Karpas-422 (cell line): ENCODE measurements around the gene ALDH1B1. TPM values are rescaled to one million over a fixed set of nuclear protein-coding genes. Genes with fewer than 3 reads are reported as not detected.

Experiments
- DNase-seq: peaks from one replicate; pipeline ENCODE4 v3.0.0-alpha.2; 2015
- H2AFZ ChIP-seq: fragments of 200-600 bp; sonication (generic); 2 replicates; pipeline ENCODE4 v1.6.1; 2014; ENCODE audit warnings: antibody characterized with exemption, low read length, mixed read lengths
- H3K27ac ChIP-seq: fragments of 200-600 bp; sonication (generic); 2 replicates; pipeline ENCODE4 v1.5.1; 2014; ENCODE audit warnings: mild to moderate bottlenecking, low read length, moderate library complexity
- H3K27me3 ChIP-seq: fragments of 200-600 bp; sonication (generic); 2 replicates; pipeline ENCODE4 v1.6.1; 2014; ENCODE audit warnings: low read length, mixed read lengths
- H3K36me3 ChIP-seq: fragments of 200-600 bp; sonication (generic); 2 replicates; pipeline ENCODE4 v1.6.1; 2014; ENCODE audit warnings: low read length, mixed read lengths; ENCODE audit not compliant: insufficient read depth
- H3K4me1 ChIP-seq: fragments of 200-600 bp; sonication (generic); 2 replicates; pipeline ENCODE4 v1.6.1; 2014; ENCODE audit warnings: mild to moderate bottlenecking, low read length, mixed read lengths
- H3K4me2 ChIP-seq: fragments of 200-600 bp; sonication (generic); 2 replicates; pipeline ENCODE4 v1.6.1; 2014; ENCODE audit warnings: low read length, low read depth, mild to moderate bottlenecking; ENCODE audit not compliant: poor library complexity, severe bottlenecking
- H3K4me3 ChIP-seq: fragments of 200-600 bp; sonication (generic); 2 replicates; pipeline ENCODE4 v1.5.1; 2014; ENCODE audit warnings: mild to moderate bottlenecking, antibody characterized with exemption, low read length, mixed read lengths
- H3K79me2 ChIP-seq: fragments of 200-600 bp; sonication (generic); 2 replicates; pipeline ENCODE4 v1.6.1; 2014; ENCODE audit warnings: mild to moderate bottlenecking, low read length, mixed read lengths
- H3K9ac ChIP-seq: fragments of 200-600 bp; sonication (generic); 2 replicates; pipeline ENCODE4 v1.6.0; 2014; ENCODE audit warnings: low read length
- H3K9me2 ChIP-seq: fragments of 200-600 bp; sonication (generic), shearing (Covaris generic); replicated peaks from 2 replicates; pipeline ENCODE4 v1.6.0; 2014; ENCODE audit warnings: mild to moderate bottlenecking, low read length, moderate library complexity; ENCODE audit not compliant: insufficient read depth
- H3K9me3 ChIP-seq: fragments of 300-700, 200-600 bp; sonication (generic); 2 replicates; pipeline ENCODE4 v1.6.1; 2014; ENCODE audit warnings: low read length, mixed read lengths
- H4K20me1 ChIP-seq: fragments of 200-600 bp; sonication (generic); 2 replicates; pipeline ENCODE4 v1.6.1; 2014; ENCODE audit warnings: mild to moderate bottlenecking, antibody characterized with exemption, low read length, low read depth; ENCODE audit not compliant: insufficient read depth
- total RNA-seq: library from RNA; depleted of rRNA; stranded (reverse); fragments of >200 nt; shearing (Covaris generic); gene quantifications from 2 replicates; pipeline ENCODE4 v1.2.3, GENCODE V29; 2014; ENCODE audit warnings: low replicate concordance

Gene ALDH1B1
- total RNA-seq, 1 experiment from 2014 or later = 10.3 TPM

DNA sequence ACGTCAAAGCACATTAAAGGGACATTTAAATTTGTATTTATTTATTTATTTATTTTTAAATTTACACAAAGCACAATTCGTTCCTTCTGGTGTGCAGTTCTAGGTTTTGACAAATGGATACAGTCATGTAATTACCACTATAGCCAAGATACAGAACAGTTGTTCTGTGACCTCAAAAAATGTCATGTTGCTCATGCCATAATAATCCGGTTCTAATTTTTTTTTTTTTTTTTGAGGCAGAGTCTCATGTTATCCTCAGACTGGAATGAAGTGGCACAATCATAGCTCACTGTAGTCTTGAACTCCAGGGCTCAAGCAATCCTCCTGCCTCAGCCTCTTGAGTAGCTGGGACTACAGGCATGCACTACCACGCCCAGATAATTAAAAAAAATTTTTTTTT, 24.0 kb downstream of the ALDH1B1 start:
- Histone ChIP-seq H3K4me2 (no peak overlapping the region), H3K9me3 (no peaks in the 10 kb centered on the region), H3K79me2 (no peaks in the 10 kb centered on the region), H4K20me1 (no peaks in the 10 kb centered on the region), H3K9me2 (no peaks in the 10 kb centered on the region), H3K4me1 (peaks cover 9% of the 10 kb centered on the region), H3K36me3 (no peaks in the 10 kb centered on the region), H3K27me3 (no peaks in the 10 kb centered on the region), H2AFZ (no peak overlapping the region), H3K27ac (no peak overlapping the region), H3K9ac (no peak overlapping the region), H3K4me3 (no peak overlapping the region)
- DNase-seq = no peak

DNA sequence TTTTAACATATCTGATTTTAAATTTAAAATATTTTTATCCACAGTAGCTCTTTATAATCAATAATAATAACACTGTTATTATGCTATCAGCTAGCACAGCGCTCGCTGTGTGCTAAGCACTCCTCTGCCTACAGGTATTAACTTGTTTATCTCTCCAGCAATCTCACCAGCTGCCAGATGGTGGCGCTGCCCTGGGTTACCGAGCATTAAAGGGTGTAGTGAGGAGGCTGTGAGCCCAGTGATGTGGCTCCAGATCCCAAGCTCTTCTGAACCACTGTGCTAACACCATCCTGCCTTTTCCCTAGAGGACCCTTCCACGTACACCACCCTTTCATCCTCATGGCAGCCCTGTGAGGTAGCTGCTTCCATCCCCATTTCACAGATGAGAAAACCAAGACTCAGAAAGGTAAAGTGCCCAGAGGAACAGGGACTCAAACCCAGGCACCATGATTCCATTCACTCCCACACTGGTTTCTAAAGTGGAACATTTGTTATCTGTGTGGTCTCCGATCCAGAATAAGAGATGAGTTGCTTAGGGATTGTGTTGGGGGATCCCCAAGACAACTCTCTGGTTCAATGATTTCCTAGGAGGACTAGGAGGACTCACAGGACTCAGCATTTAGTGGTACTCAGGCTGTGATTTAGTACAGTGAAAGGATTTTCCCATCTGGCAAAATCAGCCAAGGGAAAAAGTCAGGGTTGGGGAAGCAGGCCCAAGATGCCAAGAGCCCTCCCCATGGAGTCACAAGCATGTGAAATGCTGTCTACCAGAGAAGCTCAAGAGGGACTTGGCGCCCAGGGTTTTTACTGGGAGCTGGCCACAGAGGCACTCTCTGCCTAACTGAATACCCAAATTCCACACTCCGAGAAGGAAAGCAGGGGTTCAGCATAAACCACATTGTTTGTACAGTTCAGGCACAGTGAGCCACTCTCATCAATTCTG, 24.8 kb downstream of the ALDH1B1 start:
- no peak overlapping the region for H3K27ac ChIP-seq
- H3K9me2 ChIP-seq = no peaks in the 10 kb centered on the region
- peak; percentile 85 for DNase-seq
- peaks cover 9% of the 10 kb centered on the region for H3K4me1 ChIP-seq
- no peaks in the 10 kb centered on the region for H3K9me3 ChIP-seq
- H3K4me3 ChIP-seq = no peak overlapping the region
- H4K20me1 ChIP-seq = no peaks in the 10 kb centered on the region
- no peak overlapping the region for H3K4me2 ChIP-seq
- H2AFZ ChIP-seq = no peak overlapping the region
- H3K9ac ChIP-seq = no peak overlapping the region
- H3K27me3 ChIP-seq = no peaks in the 10 kb centered on the region
- H3K36me3 ChIP-seq = no peaks in the 10 kb centered on the region
- H3K79me2 ChIP-seq = no peaks in the 10 kb centered on the region

DNA sequence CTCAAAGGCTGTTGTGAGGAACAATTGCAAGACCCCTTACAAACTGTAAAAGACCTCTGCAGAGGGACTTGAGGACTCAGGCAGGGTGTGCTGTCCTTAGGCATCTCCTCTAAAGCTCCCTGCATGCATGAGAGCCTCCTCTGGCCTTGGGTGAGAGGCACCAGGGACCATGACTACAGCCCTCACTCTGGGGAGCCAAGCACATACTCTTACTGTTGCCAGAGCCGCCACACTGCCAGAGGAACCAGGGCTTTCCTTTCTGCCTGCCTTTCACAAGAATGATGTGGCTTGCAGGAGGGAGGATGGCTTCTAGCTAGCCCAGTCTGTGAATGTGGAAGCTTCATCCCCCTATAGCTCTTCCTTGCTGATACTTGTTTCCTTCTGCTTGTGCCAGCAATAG, 25.9 kb downstream of the ALDH1B1 start:
- H3K4me1 ChIP-seq = peaks cover 4% of the 10 kb centered on the region
- no peaks in the 10 kb centered on the region for H3K36me3 ChIP-seq
- no peak overlapping the region for H3K27ac ChIP-seq
- no peaks in the 10 kb centered on the region for H4K20me1 ChIP-seq
- no peak overlapping the region for H3K4me3 ChIP-seq
- no peak for DNase-seq
- H3K4me2 ChIP-seq = no peak overlapping the region
- H3K9ac ChIP-seq = no peak overlapping the region
- H3K79me2 ChIP-seq = no peaks in the 10 kb centered on the region
- no peaks in the 10 kb centered on the region for H3K27me3 ChIP-seq
- H3K9me2 ChIP-seq = no peaks in the 10 kb centered on the region
- H2AFZ ChIP-seq = no peak overlapping the region
- H3K9me3 ChIP-seq = no peaks in the 10 kb centered on the region

DNA sequence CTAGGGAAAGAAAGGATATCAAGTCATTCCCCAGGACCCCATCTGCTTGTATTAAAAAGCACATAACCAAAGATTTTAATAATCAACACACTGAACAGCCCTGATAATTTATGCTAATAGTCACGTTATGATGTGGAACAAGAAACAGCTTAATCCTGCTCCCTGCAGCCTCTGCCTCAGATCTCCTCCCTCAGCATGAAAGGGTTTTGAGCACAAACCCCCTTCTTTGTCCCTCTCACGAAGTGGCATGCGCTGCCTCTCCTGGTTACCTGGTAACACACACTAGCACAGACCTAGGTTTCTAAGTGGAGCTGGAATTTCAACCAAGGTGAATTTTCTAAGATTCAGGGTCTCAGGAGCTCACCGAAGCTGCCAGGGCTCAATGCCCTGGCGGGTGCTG, 26.7 kb downstream of the ALDH1B1 start:
- Histone ChIP-seq H3K4me3 (no peak overlapping the region), H3K9me2 (no peaks in the 10 kb centered on the region), H3K9me3 (no peaks in the 10 kb centered on the region), H4K20me1 (no peaks in the 10 kb centered on the region), H3K4me1 (no peaks in the 10 kb centered on the region), H3K79me2 (no peaks in the 10 kb centered on the region), H2AFZ (no peak overlapping the region), H3K27me3 (no peaks in the 10 kb centered on the region), H3K36me3 (no peaks in the 10 kb centered on the region), H3K27ac (no peak overlapping the region), H3K4me2 (no peak overlapping the region), H3K9ac (no peak overlapping the region)
- no peak for DNase-seq

DNA sequence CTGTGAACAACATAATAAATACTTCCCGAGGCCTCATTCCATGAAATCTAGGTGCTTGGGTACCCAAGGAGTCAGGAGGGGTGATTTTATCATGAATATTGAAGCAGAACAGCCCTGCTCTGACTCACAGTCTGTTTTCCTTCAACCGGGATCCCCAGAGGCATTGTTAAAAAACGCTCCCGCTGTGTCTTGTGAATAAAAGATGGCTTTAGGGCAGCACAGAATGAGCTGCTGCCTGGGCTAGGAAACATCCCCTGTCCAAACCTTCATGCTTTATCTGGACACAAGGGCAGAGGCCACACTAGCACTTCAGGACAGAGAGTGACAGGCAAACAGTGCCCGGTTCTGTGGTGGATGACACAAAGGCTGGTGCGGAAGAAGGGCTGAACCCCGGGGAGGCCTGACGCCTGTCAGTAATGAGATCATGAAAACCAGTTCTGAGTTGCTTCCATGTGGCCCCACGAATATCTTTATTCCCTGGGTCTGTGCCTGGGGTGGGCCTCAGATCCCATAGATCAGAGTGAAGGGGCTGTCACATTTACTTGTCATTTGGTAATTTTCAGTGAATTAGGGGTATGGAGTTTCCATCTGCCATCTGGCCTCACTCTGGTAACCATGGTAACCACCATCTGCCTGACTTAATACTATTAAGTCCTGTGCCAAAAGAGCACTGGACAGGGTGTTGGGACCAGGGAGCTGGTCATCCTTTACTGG, 29.2 kb downstream of the ALDH1B1 start:
- no peaks in the 10 kb centered on the region for H3K9me3 ChIP-seq
- H3K4me2 ChIP-seq = no peak overlapping the region
- no peaks in the 10 kb centered on the region for H4K20me1 ChIP-seq
- no peak overlapping the region for H3K9ac ChIP-seq
- no peaks in the 10 kb centered on the region for H3K4me1 ChIP-seq
- H2AFZ ChIP-seq = no peak overlapping the region
- H3K27ac ChIP-seq = no peak overlapping the region
- no peaks in the 10 kb centered on the region for H3K9me2 ChIP-seq
- no peaks in the 10 kb centered on the region for H3K79me2 ChIP-seq
- no peaks in the 10 kb centered on the region for H3K36me3 ChIP-seq
- no peak for DNase-seq
- no peak overlapping the region for H3K4me3 ChIP-seq
- H3K27me3 ChIP-seq = no peaks in the 10 kb centered on the region

DNA sequence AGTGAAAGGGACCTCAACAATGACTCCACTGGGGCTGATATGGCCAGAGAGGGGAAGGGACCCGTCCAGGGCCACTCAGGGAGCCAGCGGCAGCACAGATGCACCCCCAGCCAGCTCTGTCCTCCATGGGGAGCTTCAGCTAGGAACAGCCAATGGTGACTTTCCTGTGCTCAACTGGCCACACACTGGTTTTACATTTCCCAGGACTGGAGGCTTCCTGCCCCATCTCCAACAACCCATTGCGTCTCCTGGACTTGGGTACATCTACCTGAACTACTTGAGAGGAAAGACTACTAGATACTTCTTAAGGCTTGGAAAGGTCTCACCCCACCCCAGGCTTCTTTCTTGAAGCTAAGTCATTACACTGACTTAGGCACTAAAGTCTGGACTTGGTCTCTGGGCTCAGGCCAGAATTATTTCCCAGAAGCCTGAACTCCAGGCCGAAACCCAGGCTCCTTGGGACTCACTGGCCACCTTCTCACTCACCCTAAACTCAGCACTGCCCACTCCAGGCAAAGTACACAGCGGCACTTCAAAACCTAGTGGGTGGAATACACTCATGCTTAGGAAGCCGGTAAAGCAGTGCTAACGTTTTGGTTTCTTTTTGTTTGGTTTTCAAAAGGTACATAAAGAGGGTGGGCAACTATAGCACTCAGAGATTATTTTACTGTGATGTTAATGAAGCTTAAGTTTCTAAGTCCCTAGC, 30.2 kb downstream of the ALDH1B1 start:
- H3K9me2 ChIP-seq = no peaks in the 10 kb centered on the region
- H3K4me1 ChIP-seq = no peaks in the 10 kb centered on the region
- H3K4me2 ChIP-seq = no peak overlapping the region
- no peak overlapping the region for H3K4me3 ChIP-seq
- no peak overlapping the region for H2AFZ ChIP-seq
- DNase-seq = no peak
- H3K36me3 ChIP-seq = no peaks in the 10 kb centered on the region
- no peak overlapping the region for H3K9ac ChIP-seq
- H4K20me1 ChIP-seq = no peaks in the 10 kb centered on the region
- no peaks in the 10 kb centered on the region for H3K9me3 ChIP-seq
- no peaks in the 10 kb centered on the region for H3K27me3 ChIP-seq
- H3K79me2 ChIP-seq = no peaks in the 10 kb centered on the region
- no peak overlapping the region for H3K27ac ChIP-seq

DNA sequence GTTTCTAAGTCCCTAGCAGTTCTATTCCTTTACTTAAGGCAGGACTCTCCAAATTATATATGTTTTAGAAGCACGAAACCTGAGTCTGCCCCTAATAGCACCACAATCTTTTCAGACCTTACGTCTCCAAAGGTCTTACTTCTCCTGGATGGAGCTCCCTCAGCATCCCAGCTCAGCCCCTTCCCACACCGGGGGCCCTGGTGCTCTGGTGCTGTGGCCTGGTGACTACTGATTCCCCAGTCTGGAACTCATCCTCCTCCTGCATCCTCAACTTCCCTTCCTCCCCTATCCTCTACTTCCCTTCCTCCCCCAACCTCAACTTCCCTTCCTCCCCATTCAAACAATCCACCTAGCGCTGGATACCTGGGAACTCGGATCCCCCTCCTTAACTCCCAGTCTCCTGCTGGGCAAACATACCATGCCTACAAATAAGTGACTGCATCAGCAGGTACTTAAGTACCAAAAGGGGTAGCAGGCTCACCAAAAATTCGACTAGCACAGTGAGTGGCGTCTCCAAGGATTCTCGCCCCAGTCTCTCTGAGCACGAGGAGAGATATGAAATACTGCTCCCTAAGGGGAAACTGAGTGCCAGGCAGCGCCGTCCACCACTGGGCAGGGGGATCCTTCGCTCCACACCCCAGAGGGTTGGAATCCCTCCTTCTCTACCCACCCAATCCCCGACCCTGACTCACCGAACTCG, 30.9 kb downstream of the ALDH1B1 start:
- Histone ChIP-seq H3K4me1 (no peaks in the 10 kb centered on the region), H3K27ac (no peak overlapping the region), H3K36me3 (no peaks in the 10 kb centered on the region), H3K27me3 (no peaks in the 10 kb centered on the region), H2AFZ (no peak overlapping the region), H3K4me2 (no peak overlapping the region), H4K20me1 (no peaks in the 10 kb centered on the region), H3K9me2 (no peaks in the 10 kb centered on the region), H3K9me3 (no peaks in the 10 kb centered on the region), H3K4me3 (no peak overlapping the region), H3K79me2 (no peaks in the 10 kb centered on the region), H3K9ac (no peak overlapping the region)
- DNase-seq = no peak
